GM23338 (cell line): ENCODE data around the gene SHCBP1L. TPM values are rescaled to one million over a fixed set of nuclear protein-coding genes. Genes with fewer than 3 reads are reported as not detected.

Experiments
- ATAC-seq: fragments of 200-7000 bp; cut with Tn5 transposase; 3 replicates; pipeline ENCODE4 v1.9.1; 2020
- DNase-seq: peaks from one replicate; pipeline ENCODE4 v3.0.0-alpha.2; 2015; ENCODE audit warnings: low spot score
- H2AFZ ChIP-seq: fragments of 200-600 bp; sonication (generic); 2 replicates; pipeline ENCODE4 v1.8.0; 2016; ENCODE audit warnings: antibody characterized with exemption, mild to moderate bottlenecking, moderate library complexity
- H3F3A ChIP-seq: fragments of 200-600 bp; sonication (generic); replicated peaks from 2 replicates; pipeline ENCODE4 v1.8.0; 2017; ENCODE audit warnings: antibody characterized with exemption, mixed run types, low read depth
- H3K27ac ChIP-seq: fragments of 200-600 bp; sonication (generic); 2 replicates; pipeline ENCODE4 v1.6.1; 2016; ENCODE audit warnings: low read depth
- H3K27me3 ChIP-seq: fragments of 200-600 bp; sonication (generic); 2 replicates; pipeline ENCODE4 v1.8.0; 2016; ENCODE audit warnings: mild to moderate bottlenecking, mixed run types, moderate library complexity; ENCODE audit not compliant: insufficient read depth
- H3K36me3 ChIP-seq: fragments of 200-600 bp; sonication (generic); 2 replicates; pipeline ENCODE4 v1.8.0; 2016; ENCODE audit warnings: mild to moderate bottlenecking; ENCODE audit not compliant: insufficient read depth
- H3K4me1 ChIP-seq: fragments of 200-600 bp; sonication (generic); 2 replicates; pipeline ENCODE4 v1.8.0; 2016; ENCODE audit warnings: mild to moderate bottlenecking, moderate library complexity; ENCODE audit not compliant: insufficient read depth
- H3K4me2 ChIP-seq: fragments of 200-600 bp; sonication (generic); 2 replicates; pipeline ENCODE4 v1.7.1; 2017; ENCODE audit warnings: mixed run types
- H3K4me3 ChIP-seq: fragments of 200-600 bp; sonication (generic); 2 replicates; pipeline ENCODE4 v1.6.1; 2016; ENCODE audit warnings: mixed run types
- H3K79me2 ChIP-seq: fragments of 200-600 bp; sonication (generic); replicated peaks from 2 replicates; pipeline ENCODE4 v1.8.0; 2017; ENCODE audit warnings: mild to moderate bottlenecking; ENCODE audit not compliant: insufficient read depth
- H3K9me2 ChIP-seq: fragments of 200-600 bp; sonication (generic); 2 replicates; pipeline ENCODE4 v1.8.0; 2017; ENCODE audit not compliant: insufficient read depth
- H4K20me1 ChIP-seq: fragments of 200-600 bp; sonication (generic); replicated peaks from 2 replicates; pipeline ENCODE4 v1.8.0; 2017; ENCODE audit warnings: mild to moderate bottlenecking; ENCODE audit not compliant: insufficient read depth
- H3K27ac Mint-ChIP-seq: 2 replicates; pipeline ENCODE4 v1.8.0; 2020; ENCODE audit warnings: inconsistent platforms, mild to moderate bottlenecking, moderate library complexity, mixed read lengths
- H3K27me3 Mint-ChIP-seq: 3 replicates; pipeline ENCODE4 v1.8.0; 2022; ENCODE audit warnings: low read depth, mild to moderate bottlenecking, moderate library complexity, mixed read lengths, inconsistent platforms; ENCODE audit not compliant: insufficient read depth, poor library complexity
- H3K36me3 Mint-ChIP-seq: 3 replicates; pipeline ENCODE4 v1.8.0; 2021; ENCODE audit warnings: low read depth, mild to moderate bottlenecking, inconsistent platforms, moderate library complexity, mixed read lengths
- H3K4me1 Mint-ChIP-seq: 3 replicates; pipeline ENCODE4 v1.8.0; 2020; ENCODE audit warnings: mild to moderate bottlenecking, inconsistent platforms, mixed read lengths
- H3K4me3 Mint-ChIP-seq: 3 replicates; pipeline ENCODE4 v1.8.0; 2021; ENCODE audit warnings: moderate library complexity, mild to moderate bottlenecking, inconsistent platforms, mixed read lengths
- H3K9me3 Mint-ChIP-seq: 3 replicates; pipeline ENCODE4 v1.8.0; 2020; ENCODE audit warnings: moderate library complexity, mild to moderate bottlenecking, inconsistent platforms, mixed read lengths
- EZH2 ChIP-seq: fragments of 200-600 bp; sonication (generic); IDR thresholded peaks from one replicate; pipeline ENCODE4 v1.8.0; 2017; ENCODE audit warnings: antibody characterized with exemption, mild to moderate bottlenecking, low read depth; ENCODE audit not compliant: unreplicated experiment
- EZH2phosphoT487 ChIP-seq: fragments of 200-600 bp; sonication (generic); IDR thresholded peaks from one replicate; pipeline ENCODE4 v1.8.1; 2018; ENCODE audit warnings: antibody characterized with exemption; ENCODE audit not compliant: unreplicated experiment
- JUNB ChIP-seq: IDR thresholded peaks from one replicate; pipeline ENCODE4 v1.6.1; 2016; ENCODE audit warnings: antibody characterized with exemption; ENCODE audit not compliant: unreplicated experiment
- POLR2AphosphoS5 ChIP-seq: IDR thresholded peaks from 2 replicates; pipeline ENCODE4 v1.6.1; 2016; ENCODE audit warnings: antibody characterized with exemption, low read depth
- ZNF114 ChIP-seq: fragments of 250-450 bp; sonication (Bioruptor Pico); IDR thresholded peaks from 2 replicates; pipeline ENCODE4 v1.5.0; 2020; ENCODE audit warnings: mild to moderate bottlenecking, moderate library complexity
- polyA plus RNA-seq: library from polyadenylated mRNA; unstranded; fragments of >200 nt; fragmentation: Nextera tagmentation; extraction: Ambion mirVana; gene quantifications from 2 replicates; pipeline ENCODE4 v1.2.1, GENCODE V29; 2016
- total RNA-seq: library from RNA; depleted of rRNA; stranded (reverse); fragments of >200 nt; shearing (Covaris generic); gene quantifications from 2 replicates; pipeline ENCODE4 v1.2.3, GENCODE V29; 2014
- TF ChIP-seq, protein P1 (sequence below): fragments of 250-450 bp; sonication (Bioruptor Pico); IDR thresholded peaks from 2 replicates; pipeline ENCODE4 v1.5.0; 2020; ENCODE audit warnings: mild to moderate bottlenecking, moderate library complexity
- TF ChIP-seq, protein P2 (sequence below): IDR thresholded peaks from 2 replicates; pipeline ENCODE4 v1.6.1; 2016; ENCODE audit warnings: antibody characterized with exemption

Gene SHCBP1L
- total and polyA plus RNA-seq, 2 experiments from 2014 or later, result not detected

DNA sequence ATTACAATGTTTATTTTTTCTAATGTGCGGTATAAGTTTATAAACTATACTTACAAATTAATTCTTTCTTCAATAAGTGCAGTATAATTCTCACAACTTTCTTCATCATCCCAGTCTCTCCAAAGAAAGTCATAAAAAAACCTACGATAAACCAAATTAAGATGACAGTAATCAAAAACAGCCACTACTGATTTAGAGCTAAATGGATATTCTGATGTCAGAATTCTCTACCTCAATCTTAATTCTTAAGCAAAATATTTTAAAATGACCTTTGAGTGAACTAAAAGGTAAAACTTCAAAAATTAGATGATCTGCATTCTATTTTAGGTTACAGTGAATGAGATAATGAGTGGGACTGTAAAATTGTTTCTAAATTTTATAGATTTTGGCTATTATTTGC lies 13.6 kb downstream of the SHCBP1L start (continued):
- TF ChIP-seq, protein P1, sequence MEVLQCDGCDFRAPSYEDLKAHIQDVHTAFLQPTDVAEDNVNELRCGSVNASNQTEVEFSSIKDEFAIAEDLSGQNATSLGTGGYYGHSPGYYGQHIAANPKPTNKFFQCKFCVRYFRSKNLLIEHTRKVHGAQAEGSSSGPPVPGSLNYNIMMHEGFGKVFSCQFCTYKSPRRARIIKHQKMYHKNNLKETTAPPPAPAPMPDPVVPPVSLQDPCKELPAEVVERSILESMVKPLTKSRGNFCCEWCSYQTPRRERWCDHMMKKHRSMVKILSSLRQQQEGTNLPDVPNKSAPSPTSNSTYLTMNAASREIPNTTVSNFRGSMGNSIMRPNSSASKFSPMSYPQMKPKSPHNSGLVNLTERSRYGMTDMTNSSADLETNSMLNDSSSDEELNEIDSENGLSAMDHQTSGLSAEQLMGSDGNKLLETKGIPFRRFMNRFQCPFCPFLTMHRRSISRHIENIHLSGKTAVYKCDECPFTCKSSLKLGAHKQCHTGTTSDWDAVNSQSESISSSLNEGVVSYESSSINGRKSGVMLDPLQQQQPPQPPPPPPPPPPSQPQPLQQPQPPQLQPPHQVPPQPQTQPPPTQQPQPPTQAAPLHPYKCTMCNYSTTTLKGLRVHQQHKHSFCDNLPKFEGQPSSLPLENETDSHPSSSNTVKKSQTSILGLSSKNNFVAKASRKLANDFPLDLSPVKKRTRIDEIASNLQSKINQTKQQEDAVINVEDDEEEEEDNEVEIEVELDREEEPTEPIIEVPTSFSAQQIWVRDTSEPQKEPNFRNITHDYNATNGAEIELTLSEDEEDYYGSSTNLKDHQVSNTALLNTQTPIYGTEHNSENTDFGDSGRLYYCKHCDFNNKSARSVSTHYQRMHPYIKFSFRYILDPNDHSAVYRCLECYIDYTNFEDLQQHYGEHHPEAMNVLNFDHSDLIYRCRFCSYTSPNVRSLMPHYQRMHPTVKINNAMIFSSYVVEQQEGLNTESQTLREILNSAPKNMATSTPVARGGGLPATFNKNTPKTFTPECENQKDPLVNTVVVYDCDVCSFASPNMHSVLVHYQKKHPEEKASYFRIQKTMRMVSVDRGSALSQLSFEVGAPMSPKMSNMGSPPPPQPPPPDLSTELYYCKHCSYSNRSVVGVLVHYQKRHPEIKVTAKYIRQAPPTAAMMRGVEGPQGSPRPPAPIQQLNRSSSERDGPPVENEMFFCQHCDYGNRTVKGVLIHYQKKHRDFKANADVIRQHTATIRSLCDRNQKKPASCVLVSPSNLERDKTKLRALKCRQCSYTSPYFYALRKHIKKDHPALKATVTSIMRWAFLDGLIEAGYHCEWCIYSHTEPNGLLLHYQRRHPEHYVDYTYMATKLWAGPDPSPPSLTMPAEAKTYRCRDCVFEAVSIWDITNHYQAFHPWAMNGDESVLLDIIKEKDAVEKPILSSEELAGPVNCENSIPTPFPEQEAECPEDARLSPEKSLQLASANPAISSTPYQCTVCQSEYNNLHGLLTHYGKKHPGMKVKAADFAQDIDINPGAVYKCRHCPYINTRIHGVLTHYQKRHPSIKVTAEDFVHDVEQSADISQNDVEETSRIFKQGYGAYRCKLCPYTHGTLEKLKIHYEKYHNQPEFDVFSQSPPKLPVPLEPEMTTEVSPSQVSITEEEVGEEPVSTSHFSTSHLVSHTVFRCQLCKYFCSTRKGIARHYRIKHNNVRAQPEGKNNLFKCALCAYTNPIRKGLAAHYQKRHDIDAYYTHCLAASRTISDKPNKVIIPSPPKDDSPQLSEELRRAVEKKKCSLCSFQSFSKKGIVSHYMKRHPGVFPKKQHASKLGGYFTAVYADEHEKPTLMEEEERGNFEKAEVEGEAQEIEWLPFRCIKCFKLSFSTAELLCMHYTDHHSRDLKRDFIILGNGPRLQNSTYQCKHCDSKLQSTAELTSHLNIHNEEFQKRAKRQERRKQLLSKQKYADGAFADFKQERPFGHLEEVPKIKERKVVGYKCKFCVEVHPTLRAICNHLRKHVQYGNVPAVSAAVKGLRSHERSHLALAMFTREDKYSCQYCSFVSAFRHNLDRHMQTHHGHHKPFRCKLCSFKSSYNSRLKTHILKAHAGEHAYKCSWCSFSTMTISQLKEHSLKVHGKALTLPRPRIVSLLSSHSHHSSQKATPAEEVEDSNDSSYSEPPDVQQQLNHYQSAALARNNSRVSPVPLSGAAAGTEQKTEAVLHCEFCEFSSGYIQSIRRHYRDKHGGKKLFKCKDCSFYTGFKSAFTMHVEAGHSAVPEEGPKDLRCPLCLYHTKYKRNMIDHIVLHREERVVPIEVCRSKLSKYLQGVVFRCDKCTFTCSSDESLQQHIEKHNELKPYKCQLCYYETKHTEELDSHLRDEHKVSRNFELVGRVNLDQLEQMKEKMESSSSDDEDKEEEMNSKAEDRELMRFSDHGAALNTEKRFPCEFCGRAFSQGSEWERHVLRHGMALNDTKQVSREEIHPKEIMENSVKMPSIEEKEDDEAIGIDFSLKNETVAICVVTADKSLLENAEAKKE (CRISPR knock-in tag), result no peak

DNA sequence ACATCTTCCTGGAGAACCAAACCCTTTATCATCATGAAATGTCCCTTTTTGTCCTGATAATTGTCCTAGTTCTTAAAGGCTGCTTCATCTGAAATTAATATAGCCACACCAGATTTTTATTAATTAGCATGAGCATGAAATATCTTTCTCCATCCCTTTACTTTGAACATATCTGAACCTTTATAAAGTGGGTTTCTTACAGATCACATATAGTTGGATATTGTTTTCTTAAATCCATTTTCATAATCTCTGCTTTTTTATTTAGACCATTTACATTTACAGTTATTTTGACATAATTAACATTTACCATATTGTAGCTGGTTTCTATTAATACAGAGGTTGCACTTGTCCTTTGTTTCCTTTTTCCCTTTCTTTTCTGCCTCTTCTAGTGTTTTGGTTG lies 17.2 kb downstream of the SHCBP1L start:
- Histone ChIP-seq H3F3A (no peaks in the 10 kb centered on the region), H3K4me1 (no peaks in the 10 kb centered on the region), H3K9me2 (no peaks in the 10 kb centered on the region), H2AFZ (no peak overlapping the region), H3K79me2 (no peaks in the 10 kb centered on the region), H3K36me3 (no peaks in the 10 kb centered on the region), H3K4me3 (no peak overlapping the region), H4K20me1 (no peaks in the 10 kb centered on the region), H3K27me3 (no peaks in the 10 kb centered on the region), H3K27ac (no peak overlapping the region), H3K4me2 (no peak overlapping the region)
- Mint-ChIP-seq H3K4me1 (no peaks in the 10 kb centered on the region), H3K27me3 (peaks cover 3% of the 10 kb centered on the region), H3K9me3 (peaks cover 9% of the 10 kb centered on the region), H3K4me3 (no peak overlapping the region), H3K36me3 (peaks cover 3% of the 10 kb centered on the region; the same call in 2 of the 3 replicates), H3K27ac (no peak overlapping the region)
- DNase-seq, result no peak
- ATAC-seq, result no peak
- TF ChIP-seq, protein P2, sequence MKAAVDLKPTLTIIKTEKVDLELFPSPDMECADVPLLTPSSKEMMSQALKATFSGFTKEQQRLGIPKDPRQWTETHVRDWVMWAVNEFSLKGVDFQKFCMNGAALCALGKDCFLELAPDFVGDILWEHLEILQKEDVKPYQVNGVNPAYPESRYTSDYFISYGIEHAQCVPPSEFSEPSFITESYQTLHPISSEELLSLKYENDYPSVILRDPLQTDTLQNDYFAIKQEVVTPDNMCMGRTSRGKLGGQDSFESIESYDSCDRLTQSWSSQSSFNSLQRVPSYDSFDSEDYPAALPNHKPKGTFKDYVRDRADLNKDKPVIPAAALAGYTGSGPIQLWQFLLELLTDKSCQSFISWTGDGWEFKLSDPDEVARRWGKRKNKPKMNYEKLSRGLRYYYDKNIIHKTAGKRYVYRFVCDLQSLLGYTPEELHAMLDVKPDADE, result no peak
- TF ChIP-seq, protein P1 (CRISPR knock-in tag), result no peak
- no peak for TF ChIP-seq EZH2phosphoT487
- TF ChIP-seq ZNF114 (CRISPR knock-in tag), result no peak
- TF ChIP-seq JUNB, result no peak
- TF ChIP-seq POLR2AphosphoS5, result no peak
- TF ChIP-seq EZH2, result no peak
